Osteocyte (in vitro differentiated cells): ENCODE results near the gene CCDC102A. TPM values are rescaled to one million over a fixed set of nuclear protein-coding genes. Genes with fewer than 3 reads are reported as not detected.

Source experiments
- DNase-seq: peaks from one replicate; pipeline ENCODE4 v3.0.0; 2021; ENCODE audit warnings: mixed read lengths; ENCODE audit not compliant: unreplicated experiment; ENCODE audit errors: extremely low spot score
- H3K27ac Mint-ChIP-seq: one replicate; pipeline ENCODE4 v1.8.0; 2021; ENCODE audit warnings: mild to moderate bottlenecking, mixed read lengths; ENCODE audit not compliant: unreplicated experiment
- H3K27me3 Mint-ChIP-seq: one replicate; pipeline ENCODE4 v1.8.0; 2021; ENCODE audit warnings: mixed read lengths; ENCODE audit not compliant: unreplicated experiment
- H3K36me3 Mint-ChIP-seq: one replicate; pipeline ENCODE4 v1.8.0; 2021; ENCODE audit warnings: mixed read lengths; ENCODE audit not compliant: unreplicated experiment
- H3K4me1 Mint-ChIP-seq: one replicate; pipeline ENCODE4 v1.8.0; 2021; ENCODE audit warnings: mixed read lengths; ENCODE audit not compliant: unreplicated experiment
- H3K4me3 Mint-ChIP-seq: one replicate; pipeline ENCODE4 v1.8.0; 2021; ENCODE audit warnings: mild to moderate bottlenecking, moderate library complexity, mixed read lengths; ENCODE audit not compliant: unreplicated experiment
- H3K9me3 Mint-ChIP-seq: one replicate; pipeline ENCODE4 v1.8.0; 2021; ENCODE audit warnings: mixed read lengths; ENCODE audit not compliant: unreplicated experiment
- CTCF ChIP-seq: fragments of 200-600 bp; sonication (generic); IDR thresholded peaks from 2 replicates; pipeline ENCODE4 v1.5.0; 2021; ENCODE audit warnings: antibody characterized with exemption, mild to moderate bottlenecking, moderate library complexity
- total RNA-seq: library from RNA; stranded (reverse); gene quantifications from 2 replicates; pipeline ENCODE4 v1.2.1, GENCODE V29; 2021

The CCDC102A gene
- total RNA-seq, 1 donor from 2014 or later = 17.2 TPM

- Mint-ChIP-seq H3K4me3 (no peak overlapping the region), H3K36me3 (peaks cover 5% of the 10 kb centered on the region), H3K27me3 (peaks cover 13% of the 10 kb centered on the region), H3K4me1 (no peaks in the 10 kb centered on the region), H3K9me3 (no peaks in the 10 kb centered on the region), H3K27ac (no peak overlapping the region)
- no peak for TF ChIP-seq CTCF
- DNase-seq = no peak
Observed at GRCh38 chr16:57507136-57508034, 29.0 kb downstream of the CCDC102A start.

GRCh38 chr16:57505169-57505568, 31.2 kb downstream of the CCDC102A start:
- no peak overlapping the region for H3K27ac Mint-ChIP-seq
- no peak for DNase-seq
- no peaks in the 10 kb centered on the region for H3K4me1 Mint-ChIP-seq
- no peaks in the 10 kb centered on the region for H3K36me3 Mint-ChIP-seq
- H3K4me3 Mint-ChIP-seq = no peak overlapping the region
- H3K9me3 Mint-ChIP-seq = no peaks in the 10 kb centered on the region
- H3K27me3 Mint-ChIP-seq = peaks cover 22% of the 10 kb centered on the region
- TF ChIP-seq CTCF = no peak

- no peaks in the 10 kb centered on the region for H3K4me1 Mint-ChIP-seq
- H3K4me3 Mint-ChIP-seq = no peak overlapping the region
- H3K27ac Mint-ChIP-seq = no peak overlapping the region
- peaks cover 22% of the 10 kb centered on the region for H3K27me3 Mint-ChIP-seq
- DNase-seq = no peak
- H3K36me3 Mint-ChIP-seq = no peaks in the 10 kb centered on the region
- no peaks in the 10 kb centered on the region for H3K9me3 Mint-ChIP-seq
- no peak for TF ChIP-seq CTCF
Observed at GRCh38 chr16:57504491-57504890, 31.9 kb downstream of the CCDC102A start.

GRCh38 chr16:57504001-57504400, 32.4 kb downstream of the CCDC102A start:
- TF ChIP-seq CTCF = no peak
- H3K36me3 Mint-ChIP-seq = no peaks in the 10 kb centered on the region
- peaks cover 22% of the 10 kb centered on the region for H3K27me3 Mint-ChIP-seq
- no peak for DNase-seq
- H3K4me1 Mint-ChIP-seq = no peaks in the 10 kb centered on the region
- H3K9me3 Mint-ChIP-seq = no peaks in the 10 kb centered on the region
- H3K4me3 Mint-ChIP-seq = no peak overlapping the region
- no peak overlapping the region for H3K27ac Mint-ChIP-seq

- Mint-ChIP-seq H3K36me3 (no peaks in the 10 kb centered on the region), H3K4me1 (no peaks in the 10 kb centered on the region), H3K9me3 (no peaks in the 10 kb centered on the region), H3K4me3 (no peak overlapping the region), H3K27ac (no peak overlapping the region), H3K27me3 (peaks cover 22% of the 10 kb centered on the region)
- no peak for DNase-seq
- no peak for TF ChIP-seq CTCF
Observed at GRCh38 chr16:57503366-57503765, 33.0 kb downstream of the CCDC102A start.
